OCI-LY7 (cell line): ENCODE results near the gene TLX3.

ENCODE experiments used
- CTCF ChIP-seq: fragments of 200-600 bp; sonication (generic); conservative IDR thresholded peaks from 2 replicates; pipeline ENCODE4 v1.5.1; 2014; ENCODE audit warnings: mild to moderate bottlenecking, antibody characterized with exemption, low read length, moderate library complexity, mixed read lengths
- EZH2phosphoT487 ChIP-seq: fragments of 200-600 bp; sonication (generic); IDR thresholded peaks from 2 replicates; pipeline ENCODE4 v1.6.1; 2018; ENCODE audit warnings: low read depth, borderline replicate concordance, mild to moderate bottlenecking, mixed run types, antibody characterized with exemption, low read length, moderate library complexity, mixed read lengths

- TF ChIP-seq EZH2phosphoT487 (no peak), CTCF (no peak)
These were observed 9.8 kb upstream of the TLX3 start for GRCh38 chr5:171299228-171299627.
